Posterior vena cava (tissue), 2 donors: ENCODE data around the gene SDCCAG8. TPM values are rescaled to one million over a fixed set of nuclear protein-coding genes. Genes with fewer than 3 reads are reported as not detected.

Source experiments
- DNase-seq: peaks from one replicate; pipeline ENCODE4 v3.0.0-alpha.2; 2020; ENCODE audit warnings: low spot score
- intact Hi-C, 2 donors: fragments of 100-400 bp; cut with DNase I; formaldehyde crosslinking; loops; one replicate each; pipeline versions ENCODE4 v1.14.1 to v1.14.2; 2022 to 2023
- total RNA-seq, 2 donors: library from RNA; stranded (reverse); fragmentation: NEBNext Ultra II Directional; extraction: Animal tissue kit (Norgen Biotek cat#: 25700); gene quantifications; one replicate each; pipeline ENCODE4 v1.2.1, GENCODE V29; 2021
- donor health status: DM: yes; HTN: yes; CAD: no.
- donor health status: DM: yes; HTN: yes; CAD: no.

The SDCCAG8 gene
- total RNA-seq, 2 donors from 2014 or later, result 40.8 to 52.1 TPM

DNA sequence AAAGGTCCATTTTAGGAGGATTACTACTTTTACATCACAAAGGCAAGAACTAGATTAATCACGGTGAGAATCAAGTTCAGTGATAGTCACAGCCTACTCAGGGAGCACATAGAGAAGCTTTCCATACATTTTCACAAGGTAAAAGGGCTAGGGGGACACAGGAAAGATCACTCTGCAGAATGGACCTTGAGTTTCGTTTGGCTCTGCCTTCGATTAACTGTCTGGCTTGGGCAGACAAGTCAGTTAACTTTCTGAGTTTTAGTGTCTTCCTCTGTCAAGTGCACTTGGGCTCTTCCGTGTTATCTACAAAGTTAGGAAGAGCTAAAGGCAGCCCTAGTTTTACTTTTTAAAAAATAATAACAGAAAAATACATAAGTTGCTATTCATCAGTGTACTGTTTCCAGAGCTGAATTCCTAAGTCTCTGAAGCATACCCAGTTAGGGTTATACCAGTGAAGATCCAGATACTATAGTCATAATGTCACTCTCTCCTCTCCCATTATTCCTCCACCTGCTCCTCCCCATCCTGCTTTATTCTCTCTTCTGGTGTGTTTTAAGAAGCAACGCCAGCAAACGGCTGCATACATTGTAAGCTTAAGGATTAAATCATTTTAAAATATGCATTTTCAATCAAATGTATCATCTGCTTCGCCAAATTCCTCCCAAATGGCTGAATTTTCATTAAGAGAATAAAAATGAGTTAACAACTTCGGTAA is 2.5 kb upstream of the SDCCAG8 start:
- intact Hi-C loops, result no loop called here
- no peak for DNase-seq

DNA sequence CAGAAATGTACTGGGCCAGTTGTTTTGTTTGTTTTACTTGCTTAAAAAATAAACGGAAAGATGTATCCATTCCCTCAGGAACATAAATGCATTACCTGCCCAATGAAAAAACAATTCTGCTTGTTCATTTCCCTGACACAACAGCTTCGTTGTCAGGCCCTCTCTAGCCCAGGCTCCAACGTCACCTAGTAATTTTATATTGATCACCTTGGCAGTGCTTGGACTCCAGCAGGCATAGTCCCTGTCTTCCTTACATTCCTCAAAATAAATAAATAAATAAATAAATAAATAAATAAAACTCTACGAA is 2.0 kb upstream of the SDCCAG8 start:
- no peak for DNase-seq
- intact Hi-C loops, result no loop called here

DNA sequence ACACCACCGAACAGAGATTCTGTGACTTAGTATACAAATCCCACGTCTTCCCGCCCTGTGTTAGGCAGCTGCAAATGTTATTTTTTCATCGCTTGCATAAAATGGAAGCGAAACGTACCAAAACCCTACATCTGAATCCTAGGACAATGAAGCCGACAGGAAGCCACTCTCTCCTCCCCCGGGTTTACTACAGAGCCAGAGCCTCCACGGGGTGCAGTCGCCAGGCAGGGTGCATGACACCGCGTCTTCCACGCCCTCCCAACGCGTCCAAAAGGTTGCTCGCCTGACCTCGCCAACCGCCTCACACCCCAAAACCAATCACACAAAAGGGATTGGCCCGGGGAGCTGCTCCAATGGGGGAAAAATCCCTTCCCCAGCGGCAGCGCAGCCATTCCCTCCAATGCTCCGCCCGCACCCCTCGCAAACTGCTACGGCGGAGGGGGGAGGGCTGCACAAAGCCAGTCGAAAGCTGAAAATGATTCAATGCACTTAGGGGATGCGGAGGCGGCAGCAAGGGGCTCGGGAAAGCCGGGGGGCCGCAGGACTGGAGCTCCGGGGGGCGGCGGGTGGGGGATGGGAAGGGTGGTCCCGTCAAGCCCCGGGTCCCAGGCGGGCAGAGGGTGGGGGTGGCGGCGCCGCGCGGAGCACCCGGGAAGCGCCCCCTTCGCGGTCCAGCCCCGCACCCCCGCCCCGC is 1.5 kb upstream of the SDCCAG8 start:
- peak; percentile 91 for DNase-seq
- intact Hi-C loops, result no loop called here

DNA sequence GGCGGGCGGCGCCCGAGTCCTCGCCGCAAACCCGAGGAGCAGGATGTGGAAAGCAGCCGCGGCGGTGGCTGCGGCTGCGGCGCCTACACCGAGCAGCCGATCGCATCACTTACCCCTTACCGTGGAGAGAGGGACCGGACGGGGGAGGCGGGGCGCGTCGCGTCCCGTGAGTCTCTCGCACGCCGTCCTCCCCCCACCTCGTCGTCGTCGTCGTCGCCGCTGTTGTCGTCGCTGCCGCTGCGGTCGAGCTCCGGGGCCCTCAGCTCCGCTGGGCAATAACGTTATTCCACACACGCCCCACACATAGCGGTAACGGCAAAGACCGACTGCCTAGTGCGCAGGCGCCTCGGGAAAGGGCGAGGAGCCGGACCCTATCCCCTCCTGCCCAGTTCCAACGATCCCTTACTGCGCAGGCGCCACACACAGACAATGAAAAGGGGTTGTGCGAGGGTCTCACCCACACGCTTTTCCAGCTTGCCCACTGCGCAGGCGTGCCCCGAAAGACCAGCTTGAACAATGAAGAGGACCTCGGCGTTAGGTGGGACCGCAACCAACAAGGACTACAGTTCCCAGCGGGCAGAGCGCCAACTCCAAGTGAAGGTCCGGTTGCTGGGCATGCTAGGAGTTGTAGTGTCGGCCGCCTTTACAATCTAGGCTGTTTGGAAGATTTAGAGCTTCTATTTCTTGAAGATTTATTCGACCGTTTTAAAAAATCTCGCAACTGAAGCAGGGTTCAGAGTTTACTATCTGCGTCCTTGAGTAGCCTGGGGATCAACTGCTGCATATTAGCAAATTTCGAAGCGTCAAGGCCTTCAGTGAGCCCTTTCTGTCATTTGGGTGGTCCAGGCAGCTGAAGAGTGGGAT is 682 bp upstream of the SDCCAG8 start, which contains the start of gene CEP170:
TSS of gene CEP170 (minus strand) at position 355 of the 864 bp plus-strand sequence. CDS start 30,001 bp downstream, outside the sequence.
- DNase-seq, result peak; percentile 97
- intact Hi-C loops, result no loop called here

DNA sequence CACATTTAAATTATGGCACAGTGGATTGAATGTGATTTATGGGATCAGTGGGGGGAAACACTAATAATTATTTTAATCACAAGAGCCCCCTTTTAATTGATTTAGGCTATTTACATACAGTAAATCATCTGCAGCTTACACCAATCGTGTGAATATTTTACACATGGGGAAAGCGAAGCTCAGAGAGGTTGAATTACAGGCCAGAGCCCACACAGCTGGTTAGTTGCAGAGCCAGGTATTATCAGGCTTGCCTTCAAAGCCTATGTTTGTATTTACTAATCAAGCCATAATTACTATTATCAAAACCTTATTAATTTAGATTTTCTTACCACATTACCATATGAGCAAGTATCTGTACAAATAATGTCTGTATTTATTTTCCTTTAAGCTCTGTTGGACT is 749 bp downstream of the SDCCAG8 start:
- no peak for DNase-seq
- intact Hi-C loops, result no loop called here

DNA sequence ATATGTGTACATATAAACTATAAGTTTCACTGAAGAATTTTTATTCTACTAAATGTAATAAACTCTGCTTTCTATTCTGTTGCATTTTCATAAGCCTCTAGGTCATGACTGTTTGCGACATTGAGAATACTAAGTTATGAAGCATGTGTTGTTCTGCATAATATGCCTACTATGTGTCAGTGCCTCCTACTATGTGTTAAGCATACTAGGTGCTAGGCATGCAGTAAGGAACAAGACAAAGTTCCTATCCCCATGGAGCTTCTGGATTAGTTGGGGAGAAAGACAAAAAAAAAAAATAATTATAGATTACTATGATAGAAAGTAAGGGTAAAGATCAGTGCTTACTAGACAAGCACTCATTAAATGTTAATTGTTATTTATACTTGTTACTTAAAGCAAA is 1.3 kb downstream of the SDCCAG8 start:
- intact Hi-C loops, result no loop called here
- no peak for DNase-seq

DNA sequence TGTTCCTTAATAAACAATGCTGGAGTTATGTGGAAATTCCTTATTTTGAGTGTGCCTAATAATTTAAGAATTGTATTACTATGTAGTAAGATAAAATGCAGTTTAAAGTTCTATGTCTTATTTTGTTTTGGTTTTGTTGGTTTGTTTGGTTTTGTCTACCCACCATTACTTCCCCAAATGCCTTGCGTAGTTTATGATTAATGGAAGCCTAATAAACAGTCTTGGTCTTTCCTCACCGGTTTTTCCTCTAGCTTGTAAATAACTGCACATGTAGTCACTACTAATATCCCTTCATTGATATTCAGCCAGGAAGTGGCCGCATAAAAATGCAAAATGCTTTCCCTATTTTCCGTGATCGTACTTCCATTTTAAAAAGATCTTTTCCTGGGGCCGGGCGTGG is 2.9 kb downstream of the SDCCAG8 start:
- no peak for DNase-seq
- intact Hi-C loops, result no loop called here

DNA sequence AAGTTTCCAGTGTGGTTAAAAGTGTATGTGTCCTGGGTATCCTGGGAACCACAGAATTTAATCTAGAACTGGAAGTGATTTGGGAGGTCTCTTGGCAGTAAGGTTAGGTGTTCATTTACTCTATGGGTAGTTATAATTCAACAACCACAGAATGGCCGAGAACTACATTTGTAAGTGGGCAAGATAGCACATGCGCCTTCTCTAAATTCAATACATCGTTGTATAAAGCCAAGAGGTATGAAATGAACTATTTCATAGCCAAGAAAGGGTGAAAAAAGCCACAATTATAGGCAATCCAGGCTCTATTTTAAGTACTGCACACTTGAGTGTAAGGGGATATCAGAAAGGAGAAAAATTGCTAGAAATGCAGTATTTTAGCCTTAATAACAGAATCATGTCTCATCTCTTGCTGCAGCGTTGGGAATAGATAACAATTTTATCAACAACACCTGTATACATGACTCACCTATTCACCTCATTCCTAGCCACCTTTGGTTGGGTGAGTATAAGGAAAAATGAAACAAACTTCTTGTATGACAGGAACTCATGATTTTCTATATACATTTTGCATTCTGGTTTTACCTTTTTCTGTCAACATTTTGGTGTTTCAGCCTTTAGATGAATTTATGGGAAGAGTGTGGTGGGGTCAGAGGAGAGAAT is 4.5 kb downstream of the SDCCAG8 start:
- no peak for DNase-seq
- intact Hi-C loops, result no loop called here

DNA sequence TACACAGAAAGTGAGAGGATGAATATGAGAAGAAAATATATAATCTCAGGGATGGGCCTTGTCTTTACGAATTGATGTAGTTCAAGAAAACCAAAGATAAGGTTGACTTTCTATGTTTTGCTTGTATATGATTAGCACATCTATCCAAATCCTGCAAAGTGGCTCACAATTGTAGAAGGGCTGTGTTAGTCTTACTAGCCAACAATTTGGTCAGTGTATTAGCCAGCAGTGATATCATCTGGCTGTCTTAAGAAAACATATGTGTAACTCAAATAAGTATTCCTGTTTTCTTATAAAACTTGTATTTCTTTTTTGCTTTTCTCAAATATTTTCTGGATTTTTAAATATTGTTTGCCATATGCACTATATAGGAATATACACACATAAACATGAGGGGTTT is 5.5 kb downstream of the SDCCAG8 start:
- intact Hi-C loops, result no loop called here
- DNase-seq, result no peak

DNA sequence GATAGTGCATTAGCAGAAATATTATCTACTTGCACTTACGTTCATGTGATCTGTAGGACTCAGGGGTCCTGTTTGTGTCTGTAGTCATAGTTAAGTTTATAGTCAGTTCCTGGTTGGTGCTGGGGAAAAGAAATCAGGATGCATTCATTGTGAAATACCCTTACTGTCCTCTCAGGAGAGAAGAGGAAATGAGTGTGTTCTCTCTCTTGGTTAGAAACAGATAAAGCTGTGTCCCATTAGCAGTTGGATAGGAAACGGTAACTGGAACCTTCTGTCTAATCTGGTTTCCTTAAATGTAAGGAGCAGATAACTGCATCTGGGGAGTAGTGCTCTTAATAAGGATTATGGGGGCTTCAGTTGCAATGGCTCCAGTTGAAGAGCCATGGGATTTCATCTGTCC is 8.9 kb downstream of the SDCCAG8 start:
- intact Hi-C loops, result no loop called here
- no peak for DNase-seq

DNA sequence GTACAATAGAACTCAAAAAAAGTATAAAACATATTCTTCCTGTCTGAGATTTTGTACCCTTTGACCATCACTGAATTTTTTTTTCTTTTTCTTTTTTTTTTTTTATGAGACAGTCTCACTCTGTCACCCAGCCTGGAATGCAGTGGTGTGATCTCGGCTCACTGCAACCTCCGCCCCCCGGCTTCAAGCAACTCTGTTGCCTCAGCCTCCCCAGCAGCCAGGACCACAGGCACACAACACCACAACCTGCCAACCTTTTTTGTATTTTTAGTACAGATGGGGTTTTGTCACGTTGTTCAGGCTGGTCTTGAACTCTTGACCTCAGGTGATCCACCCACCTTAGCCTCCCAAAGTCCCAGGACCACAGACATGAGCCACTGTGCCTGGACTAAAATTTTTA is 10.4 kb downstream of the SDCCAG8 start:
- intact Hi-C loops, result no loop called here
- no peak for DNase-seq

DNA sequence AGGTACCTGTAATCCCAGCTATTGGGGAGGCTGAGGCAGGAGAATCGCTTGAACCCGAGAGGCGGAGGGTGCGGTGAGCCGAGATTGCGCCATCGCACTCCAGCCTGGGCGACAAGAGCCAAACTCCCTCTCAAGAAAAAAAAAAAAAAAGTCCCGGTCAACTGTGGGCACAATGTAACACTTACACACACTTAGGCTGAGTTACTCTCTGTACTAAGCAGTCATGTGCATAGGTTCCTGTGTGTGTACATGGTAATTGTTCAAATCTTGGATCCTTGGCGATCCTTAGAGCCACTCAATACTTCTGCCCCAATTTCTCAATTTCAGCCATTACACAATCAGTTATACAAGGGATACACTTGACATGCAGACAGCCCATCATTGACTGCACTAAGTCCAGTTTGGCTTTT is 11.6 kb downstream of the SDCCAG8 start:
- intact Hi-C loops, result no loop called here
- DNase-seq, result no peak

DNA sequence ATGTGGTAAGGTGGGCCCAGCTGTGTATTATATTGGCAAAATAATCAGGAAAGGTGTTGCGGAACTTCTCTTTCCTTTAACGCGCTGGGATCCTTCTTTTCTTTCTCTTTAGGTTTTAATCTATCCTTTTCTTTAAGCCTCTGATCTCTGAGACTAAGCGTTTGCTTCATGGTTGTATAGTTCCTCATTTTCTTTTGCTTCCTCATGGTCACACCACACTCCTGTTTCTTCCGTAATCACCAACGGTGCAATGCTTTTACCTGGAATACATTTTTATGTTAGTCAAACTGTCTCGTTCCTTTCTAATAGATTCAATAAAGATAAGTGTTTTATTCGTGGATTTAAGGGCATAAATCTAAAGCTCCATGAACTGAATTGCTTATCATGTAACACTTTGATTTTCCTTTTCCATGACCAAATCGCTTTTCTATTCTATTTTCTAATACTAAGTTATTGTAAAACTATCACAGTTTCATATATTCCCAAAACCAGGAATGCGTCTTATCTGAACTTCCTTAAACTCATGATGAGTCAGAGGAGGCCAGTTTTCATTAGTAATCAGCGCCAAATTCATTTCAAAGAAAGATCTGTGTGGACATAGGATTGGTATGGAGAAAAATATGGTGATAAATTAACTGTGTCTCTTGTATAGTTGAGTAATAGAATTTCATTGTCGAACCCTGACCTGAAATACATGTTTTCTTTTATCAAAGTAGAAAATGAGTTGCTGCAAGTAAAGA is 12.2 kb downstream of the SDCCAG8 start:
- intact Hi-C loops, result no loop called here
- DNase-seq, result no peak

DNA sequence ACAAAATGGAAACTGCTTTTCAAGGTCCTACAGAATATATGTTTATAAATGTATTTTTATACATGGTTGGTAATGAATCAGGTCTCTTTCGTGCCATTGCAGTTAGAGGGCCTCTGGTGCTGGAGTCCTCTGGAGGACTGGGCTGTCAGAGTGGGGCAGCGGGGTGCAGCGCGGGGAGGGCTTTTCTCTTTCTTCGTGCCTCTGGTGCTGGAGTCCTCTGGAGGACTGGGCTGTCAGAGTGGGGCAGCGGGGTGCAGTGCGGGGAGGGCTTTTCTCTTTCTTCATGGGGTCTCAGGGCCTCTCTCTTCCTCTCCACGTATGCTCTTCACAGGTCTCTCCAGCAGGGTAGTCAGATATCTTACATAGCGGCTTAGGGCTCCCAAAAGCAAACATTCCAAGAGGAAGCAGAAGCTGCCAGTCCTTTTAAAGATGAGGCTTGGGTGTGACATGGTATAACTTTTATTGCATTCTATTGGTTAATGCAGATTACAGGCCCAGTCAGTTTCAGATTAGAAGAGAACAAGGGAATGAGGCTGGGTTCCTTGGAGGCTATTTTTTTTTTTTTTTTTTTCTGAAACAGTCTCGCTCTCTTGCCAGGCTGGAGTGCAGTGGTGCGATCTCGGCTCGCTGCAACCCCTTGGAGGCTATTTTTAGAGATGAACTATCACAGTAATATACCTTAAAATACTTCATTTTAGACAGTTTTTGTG is 13.1 kb downstream of the SDCCAG8 start:
- DNase-seq, result no peak
- intact Hi-C loops, result no loop called here

DNA sequence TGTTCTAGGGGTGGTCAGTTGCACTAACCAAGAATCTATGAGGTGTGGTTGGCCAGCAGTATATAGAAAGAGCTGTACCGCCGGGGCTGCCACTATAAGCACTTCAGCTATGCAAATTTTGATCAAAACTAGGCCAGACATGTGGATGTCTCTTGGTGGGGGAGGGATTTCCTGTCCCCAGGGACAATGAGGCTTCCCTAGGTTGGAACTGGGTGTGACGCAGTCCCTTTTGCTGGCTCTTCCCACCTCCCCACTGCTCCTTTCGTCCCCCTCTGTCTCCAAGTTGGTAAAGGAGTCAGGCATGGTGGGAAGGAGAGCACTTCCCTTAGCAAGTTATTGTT is 13.6 kb downstream of the SDCCAG8 start:
- intact Hi-C loops, result no loop called here
- DNase-seq, result no peak

DNA sequence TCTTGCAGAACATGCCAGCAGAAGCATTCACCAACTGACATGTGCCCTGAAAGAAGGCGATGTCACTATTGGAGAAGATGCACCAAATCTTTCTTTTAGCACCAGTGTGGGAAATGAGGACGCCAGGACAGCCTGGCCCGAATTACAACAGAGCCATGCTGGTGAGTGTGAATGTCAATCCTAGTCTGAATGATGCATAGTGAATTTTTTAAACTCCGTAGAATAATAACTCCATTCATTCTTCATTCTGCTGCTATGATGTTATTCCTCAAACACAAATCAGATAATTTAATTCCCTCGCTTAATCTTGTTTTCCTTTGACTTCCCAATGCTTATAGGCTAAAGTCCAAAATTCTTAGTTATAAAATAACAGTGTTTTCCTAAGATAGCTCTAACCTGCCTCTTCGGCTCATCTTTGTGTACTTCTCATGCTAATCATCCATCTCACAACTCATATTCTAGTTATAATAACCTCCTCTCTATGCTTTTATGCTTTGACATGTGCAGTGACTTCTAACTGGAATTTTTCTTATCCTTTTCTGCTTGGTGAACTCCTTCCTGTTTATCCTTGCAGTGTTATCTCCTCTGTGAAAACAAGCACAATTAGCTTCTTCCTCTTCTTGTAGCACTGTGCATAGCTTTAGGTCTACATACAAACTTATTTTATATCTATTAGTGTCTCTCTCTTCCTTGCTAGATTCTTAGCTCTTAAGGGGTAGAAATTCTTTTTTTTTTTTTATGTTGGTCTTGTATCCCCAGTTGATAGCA is 14.4 kb downstream of the SDCCAG8 start:
- intact Hi-C loops, result no loop called here
- no peak for DNase-seq

DNA sequence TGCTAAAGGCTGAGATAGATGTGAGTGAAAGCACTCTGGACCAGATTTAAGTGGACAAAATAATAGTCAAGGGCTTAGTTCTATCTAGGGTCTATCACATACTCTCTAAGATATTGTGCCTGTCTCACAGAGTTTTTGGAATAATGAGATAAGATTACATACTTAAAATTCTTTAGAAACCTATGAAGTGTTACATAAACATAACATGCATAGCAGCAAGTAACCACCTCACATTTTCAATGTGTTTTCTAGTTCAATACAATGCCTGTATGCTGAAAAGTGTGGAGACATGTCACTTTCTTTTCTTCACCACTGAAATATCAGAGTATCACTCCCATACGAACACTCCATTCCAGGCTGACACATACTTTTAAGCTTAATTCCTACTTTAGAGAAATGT is 16.2 kb downstream of the SDCCAG8 start:
- intact Hi-C loops, result no loop called here
- no peak for DNase-seq

DNA sequence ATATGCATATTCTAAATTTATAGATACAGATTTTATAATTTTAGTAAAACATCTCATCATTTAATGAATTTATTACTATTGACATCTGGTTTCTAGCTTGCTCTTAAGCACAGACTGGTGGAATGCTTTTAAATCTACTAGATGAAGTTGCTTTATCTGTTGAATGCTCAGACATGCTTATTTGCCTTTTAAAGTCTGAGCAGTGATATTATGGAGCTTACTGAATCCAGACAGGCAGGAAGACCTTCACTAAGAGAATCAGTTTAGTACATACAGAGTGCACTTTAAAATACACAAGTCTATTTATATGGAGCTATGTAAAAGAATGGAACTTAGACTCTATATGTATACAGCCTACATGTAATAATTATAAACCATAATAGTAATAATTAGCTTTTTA is 16.6 kb downstream of the SDCCAG8 start:
- no peak for DNase-seq
- intact Hi-C loops, result no loop called here
